MM.1S (cell line): Measurements from ENCODE around the gene CCDC91.

Experiments
- DNase-seq: peaks from one replicate; pipeline ENCODE4 v3.0.0-alpha.2; 2015
- H2AFZ ChIP-seq: fragments of 300-600 bp; sonication (generic); 2 replicates; pipeline ENCODE4 v1.6.0; 2016; ENCODE audit warnings: antibody characterized with exemption, low read length
- H3F3A ChIP-seq: fragments of 300-600 bp; sonication (generic); 2 replicates; pipeline ENCODE4 v1.6.1; 2016; ENCODE audit warnings: mild to moderate bottlenecking, antibody characterized with exemption, low read length, moderate library complexity, mixed read lengths; ENCODE audit not compliant: insufficient read depth
- H3K27ac ChIP-seq: fragments of 300-600 bp; sonication (generic); 2 replicates; pipeline ENCODE4 v1.5.1; 2016; ENCODE audit warnings: mild to moderate bottlenecking, low read length
- H3K27me3 ChIP-seq: fragments of 300-600 bp; sonication (generic); replicated peaks from 2 replicates; pipeline ENCODE4 v1.6.0; 2016; ENCODE audit warnings: low read length; ENCODE audit not compliant: insufficient read depth
- H3K36me3 ChIP-seq: fragments of 300-600 bp; sonication (generic); replicated peaks from 2 replicates; pipeline ENCODE4 v1.6.1; 2016; ENCODE audit warnings: mild to moderate bottlenecking, low read length, mixed read lengths; ENCODE audit not compliant: insufficient read depth
- H3K4me1 ChIP-seq: fragments of 300-600 bp; sonication (generic); 2 replicates; pipeline ENCODE4 v1.6.1; 2016; ENCODE audit warnings: low read length, mixed read lengths
- H3K4me2 ChIP-seq: fragments of 300-600 bp; sonication (generic); 2 replicates; pipeline ENCODE4 v1.6.0; 2016; ENCODE audit warnings: low read depth, low read length
- H3K4me3 ChIP-seq: fragments of 300-600 bp; sonication (generic); 2 replicates; pipeline ENCODE4 v1.5.1; 2016; ENCODE audit warnings: low read length, mixed read lengths
- H3K79me2 ChIP-seq: fragments of 300-600 bp; sonication (generic); 2 replicates; pipeline ENCODE4 v1.6.1; 2016; ENCODE audit warnings: mixed run types, low read length, mixed read lengths
- H3K9ac ChIP-seq: fragments of 300-600 bp; sonication (generic); 2 replicates; pipeline ENCODE4 v1.6.1; 2016; ENCODE audit warnings: low read length, mixed read lengths
- H3K9me2 ChIP-seq: fragments of 300-600 bp; sonication (generic); replicated peaks from 2 replicates; pipeline ENCODE4 v1.6.1; 2016; ENCODE audit warnings: mild to moderate bottlenecking, low read length, mixed read lengths; ENCODE audit not compliant: insufficient read depth
- H3K9me3 ChIP-seq: fragments of 300-600 bp; sonication (generic); replicated peaks from 2 replicates; pipeline ENCODE4 v1.6.1; 2016; ENCODE audit warnings: mild to moderate bottlenecking, low read length, mixed read lengths; ENCODE audit not compliant: insufficient read depth
- H4K20me1 ChIP-seq: fragments of 300-600 bp; sonication (generic); 2 replicates; pipeline ENCODE4 v1.6.1; 2016; ENCODE audit warnings: mild to moderate bottlenecking, low read length, moderate library complexity, mixed read lengths; ENCODE audit not compliant: insufficient read depth
- EZH2 ChIP-seq: fragments of 300-600 bp; sonication (generic); optimal IDR thresholded peaks from 2 replicates; pipeline ENCODE3; 2017; ENCODE audit warnings: low read depth, mild to moderate bottlenecking, antibody characterized with exemption, low read length, mixed read lengths
- EZH2phosphoT487 ChIP-seq: fragments of 300-600 bp; sonication (generic); IDR thresholded peaks from 2 replicates; pipeline ENCODE4 v1.6.1; 2018; ENCODE audit warnings: antibody characterized with exemption, low read length
- TF ChIP-seq, protein P1 (sequence below): fragments of 300-600 bp; sonication (generic); IDR thresholded peaks from 2 replicates; pipeline ENCODE4 v1.5.1; 2016; ENCODE audit warnings: antibody characterized with exemption, low read length, mixed read lengths

The CCDC91 gene

DNA sequence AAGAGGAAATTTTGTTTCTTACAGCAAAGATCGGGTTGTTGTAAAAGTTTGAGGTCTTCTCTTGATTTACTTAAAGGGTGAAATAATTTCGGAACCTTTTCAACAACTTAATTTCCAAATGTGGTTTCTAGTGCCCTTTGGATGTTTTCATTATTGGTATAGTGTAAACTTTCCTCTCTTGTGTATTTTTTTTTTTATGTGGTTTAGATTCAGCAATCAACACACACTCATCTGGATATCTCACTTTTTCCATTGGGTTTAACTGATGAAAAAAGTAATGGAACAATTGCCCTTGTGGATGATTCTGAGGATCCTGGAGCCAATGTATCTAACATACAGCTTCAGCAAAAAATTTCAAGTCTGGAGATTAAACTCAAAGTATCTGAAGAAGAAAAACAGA lies 116.3 kb downstream of the CCDC91 start:
- Histone ChIP-seq H4K20me1 (no peaks in the 10 kb centered on the region), H3K9me3 (no peaks in the 10 kb centered on the region), H3K36me3 (no peaks in the 10 kb centered on the region), H3K9me2 (no peaks in the 10 kb centered on the region), H3K4me1 (no peaks in the 10 kb centered on the region), H3K4me2 (no peak overlapping the region), H3K27ac (no peak overlapping the region), H3F3A (no peaks in the 10 kb centered on the region), H3K79me2 (no peaks in the 10 kb centered on the region), H3K9ac (no peak overlapping the region), H3K27me3 (no peaks in the 10 kb centered on the region), H3K4me3 (no peak overlapping the region), H2AFZ (no peak overlapping the region)
- no peak for DNase-seq
- TF ChIP-seq EZH2 (no peak), EZH2phosphoT487 (no peak)
- TF ChIP-seq, protein P1, sequence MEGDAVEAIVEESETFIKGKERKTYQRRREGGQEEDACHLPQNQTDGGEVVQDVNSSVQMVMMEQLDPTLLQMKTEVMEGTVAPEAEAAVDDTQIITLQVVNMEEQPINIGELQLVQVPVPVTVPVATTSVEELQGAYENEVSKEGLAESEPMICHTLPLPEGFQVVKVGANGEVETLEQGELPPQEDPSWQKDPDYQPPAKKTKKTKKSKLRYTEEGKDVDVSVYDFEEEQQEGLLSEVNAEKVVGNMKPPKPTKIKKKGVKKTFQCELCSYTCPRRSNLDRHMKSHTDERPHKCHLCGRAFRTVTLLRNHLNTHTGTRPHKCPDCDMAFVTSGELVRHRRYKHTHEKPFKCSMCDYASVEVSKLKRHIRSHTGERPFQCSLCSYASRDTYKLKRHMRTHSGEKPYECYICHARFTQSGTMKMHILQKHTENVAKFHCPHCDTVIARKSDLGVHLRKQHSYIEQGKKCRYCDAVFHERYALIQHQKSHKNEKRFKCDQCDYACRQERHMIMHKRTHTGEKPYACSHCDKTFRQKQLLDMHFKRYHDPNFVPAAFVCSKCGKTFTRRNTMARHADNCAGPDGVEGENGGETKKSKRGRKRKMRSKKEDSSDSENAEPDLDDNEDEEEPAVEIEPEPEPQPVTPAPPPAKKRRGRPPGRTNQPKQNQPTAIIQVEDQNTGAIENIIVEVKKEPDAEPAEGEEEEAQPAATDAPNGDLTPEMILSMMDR = no peak

DNA sequence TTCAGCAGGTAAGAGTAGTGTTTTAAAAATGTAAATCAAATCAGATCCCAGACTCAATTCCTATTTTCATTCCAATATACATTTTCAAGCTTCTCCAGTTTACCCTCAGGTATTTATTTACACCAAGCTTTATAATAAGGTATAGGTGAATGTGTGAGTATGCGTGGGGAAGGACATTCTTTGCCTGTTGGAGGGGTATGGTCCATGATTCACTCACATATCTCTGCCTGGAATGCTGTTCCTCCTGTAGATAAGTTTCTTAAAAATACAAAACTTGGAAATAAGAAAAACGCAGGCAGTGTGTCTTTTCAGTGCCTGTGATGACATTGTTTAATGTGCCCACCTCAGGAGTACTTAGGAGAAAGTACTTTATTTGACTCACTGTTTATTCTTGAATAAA lies 118.6 kb downstream of the CCDC91 start:
- H3F3A ChIP-seq = no peaks in the 10 kb centered on the region
- no peak overlapping the region for H3K4me2 ChIP-seq
- H3K27me3 ChIP-seq = no peaks in the 10 kb centered on the region
- no peaks in the 10 kb centered on the region for H4K20me1 ChIP-seq
- DNase-seq = no peak
- no peak overlapping the region for H2AFZ ChIP-seq
- no peaks in the 10 kb centered on the region for H3K36me3 ChIP-seq
- H3K9ac ChIP-seq = no peak overlapping the region
- no peaks in the 10 kb centered on the region for H3K9me2 ChIP-seq
- H3K4me3 ChIP-seq = no peak overlapping the region
- no peaks in the 10 kb centered on the region for H3K4me1 ChIP-seq
- no peaks in the 10 kb centered on the region for H3K9me3 ChIP-seq
- no peaks in the 10 kb centered on the region for H3K79me2 ChIP-seq
- TF ChIP-seq EZH2 = no peak
- H3K27ac ChIP-seq = no peak overlapping the region

DNA sequence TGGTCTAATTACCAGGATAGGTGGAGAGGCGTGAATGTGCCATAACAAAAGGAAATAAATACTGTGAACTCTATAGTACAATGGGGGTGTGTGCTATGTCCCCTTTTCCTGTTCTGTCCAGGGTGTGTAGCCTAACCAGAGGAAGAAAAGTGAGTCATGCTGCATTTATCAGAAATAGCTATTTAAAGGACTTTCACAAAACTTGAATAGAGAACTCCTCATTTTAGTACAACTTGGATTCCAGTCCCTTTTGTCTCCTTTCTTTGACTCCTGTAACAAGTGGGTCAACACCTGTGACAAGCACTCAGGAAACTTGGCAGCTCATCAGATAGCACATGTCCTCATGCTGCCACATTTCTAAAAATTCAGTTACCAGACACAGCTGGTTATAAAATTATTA lies 123.4 kb downstream of the CCDC91 start:
- Histone ChIP-seq H3K36me3 (no peaks in the 10 kb centered on the region), H3K9me3 (no peaks in the 10 kb centered on the region), H3K4me1 (no peaks in the 10 kb centered on the region; the same call in 1 of the 2 replicates), H4K20me1 (no peaks in the 10 kb centered on the region), H3K27ac (no peak overlapping the region), H3F3A (no peaks in the 10 kb centered on the region), H3K4me2 (no peak overlapping the region), H2AFZ (no peak overlapping the region), H3K9me2 (no peaks in the 10 kb centered on the region), H3K9ac (no peak overlapping the region), H3K27me3 (no peaks in the 10 kb centered on the region), H3K79me2 (no peaks in the 10 kb centered on the region), H3K4me3 (no peak overlapping the region)
- TF ChIP-seq, protein P1 = no peak
- no peak for TF ChIP-seq EZH2phosphoT487
- no peak for TF ChIP-seq EZH2
- no peak for DNase-seq

DNA sequence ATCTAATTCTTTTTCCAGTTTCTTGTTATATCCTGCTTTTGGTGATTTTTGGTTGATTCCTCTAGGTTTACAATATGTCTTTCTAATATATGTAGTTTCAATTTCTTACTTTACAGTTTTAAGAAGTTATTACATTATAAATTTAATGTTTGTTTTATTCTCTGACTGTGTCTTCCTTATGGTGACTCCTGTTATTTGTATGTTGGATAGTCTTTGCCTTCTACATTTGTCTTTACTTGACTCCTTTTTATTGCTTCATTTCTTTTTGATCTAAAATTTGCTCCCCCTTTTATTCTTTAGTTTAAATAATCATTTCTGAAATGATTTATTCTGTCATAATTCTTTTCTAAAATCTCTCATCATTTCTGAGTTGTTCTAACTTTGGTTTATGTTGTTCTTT lies 125.8 kb downstream of the CCDC91 start:
- H3K27me3 ChIP-seq = no peaks in the 10 kb centered on the region
- H3K79me2 ChIP-seq = no peaks in the 10 kb centered on the region
- H4K20me1 ChIP-seq = no peaks in the 10 kb centered on the region; the same call in 1 of the 2 replicates
- H3K9me3 ChIP-seq = no peaks in the 10 kb centered on the region
- H3K36me3 ChIP-seq = no peaks in the 10 kb centered on the region
- H3K4me3 ChIP-seq = no peak overlapping the region
- H3F3A ChIP-seq = no peaks in the 10 kb centered on the region
- DNase-seq = no peak
- no peak overlapping the region for H2AFZ ChIP-seq
- H3K4me2 ChIP-seq = no peak overlapping the region
- no peak overlapping the region for H3K27ac ChIP-seq
- H3K9me2 ChIP-seq = no peaks in the 10 kb centered on the region
- H3K4me1 ChIP-seq = no peaks in the 10 kb centered on the region; the same call in 1 of the 2 replicates
- TF ChIP-seq, protein P1 = no peak
- TF ChIP-seq EZH2phosphoT487 (no peak), EZH2 (no peak)
- no peak overlapping the region for H3K9ac ChIP-seq
